Ovary (tissue), 9 donors: ENCODE measurements around the gene DLAT. TPM values are rescaled to one million over a fixed set of nuclear protein-coding genes. Genes with fewer than 3 reads are reported as not detected.
A peak's percentile ranks its signal among the peaks of the same experiment; 100 is the strongest.
"Not testable (repeated sequence)": the region's sequence is repeated elsewhere in the genome, so short reads cannot be mapped to it uniquely, and the experiment has no call there.

ENCODE experiments used
- DNase-seq, 5 donors: peaks; one replicate each; pipeline ENCODE4 v3.0.0-alpha.2; 2019 to 2020
- H3K27ac ChIP-seq, 2 donors: fragments of 200-600 bp; one replicate each; pipeline versions ENCODE4 v1.5.1 to v1.8.0; 2019 to 2022
- H3K27me3 ChIP-seq: fragments of 200-600 bp; one replicate; pipeline ENCODE4 v1.8.0; 2022
- H3K36me3 ChIP-seq: fragments of 200-600 bp; sonication (generic); one replicate; pipeline ENCODE4 v1.5.1; 2019
- H3K4me1 ChIP-seq: one replicate; pipeline ENCODE4 v1.8.1; 2013; ENCODE audit warnings: mild to moderate bottlenecking, moderate library complexity; ENCODE audit not compliant: insufficient read depth
- H3K4me3 ChIP-seq: fragments of 200-600 bp; sonication (generic); one replicate; pipeline ENCODE4 v1.5.1; 2017
- H3K9me3 ChIP-seq, 2 donors: fragments of 200-600 bp in 1 of 2; sonication (generic) in 1 of 2; one replicate each; pipeline versions ENCODE4 v1.5.1 to v1.8.1; 2013 to 2019; ENCODE audit warnings: mild to moderate bottlenecking in 1 of 2, moderate library complexity in 1 of 2
- EP300 ChIP-seq: sonication (generic); formaldehyde crosslinking; IDR thresholded peaks from one replicate; pipeline ENCODE4 v1.6.1; 2017; ENCODE audit warnings: antibody characterized with exemption
- POLR2A ChIP-seq: fragments of 450-650 bp; IDR thresholded peaks from one replicate; pipeline ENCODE4 v1.6.1; 2017; ENCODE audit warnings: antibody characterized with exemption, mild to moderate bottlenecking, moderate library complexity
- WGBS, 3 donors: extraction: QIAGEN DNeasy Blood & Tissue Kit in 1 of 3; methylation state at CpG; one replicate each; pipeline versions ENCODE4 v1.1.5 to v1.1.7; 2013 to 2017; 5-methylcytosine and 5-hydroxymethylcytosine counted together
- intact Hi-C, 4 donors: fragments of 100-400 bp; cut with DNase I; formaldehyde crosslinking; loops; one replicate each; pipeline versions ENCODE4 v1.11.0 to v1.15.1; 2022 to 2023
- polyA plus RNA-seq, 2 donors: library from polyadenylated mRNA; stranded (reverse); fragments of 200-250 nt in 1 of 2; fragments of 350-450 nt in 1 of 2; fragmentation: Illumina TruSeq in 1 of 2; extraction: RNeasy Lipid Tissue Mini Kit (QIAGEN cat#74804) in 1 of 2; gene quantifications; one replicate each; pipeline ENCODE4 v1.2.3, GENCODE V29; 2013 to 2014
- total RNA-seq, 7 donors: library from RNA; depleted of rRNA in 2 of 7; stranded (reverse); fragments of >200 nt in 2 of 7; fragmentation: NEBNext Ultra II Directional in 3 of 7; extraction: Animal tissue kit (Norgen Biotek cat#: 25700) in 3 of 7; gene quantifications; one replicate each; pipeline versions ENCODE4 v1.1.0 to v1.2.4, GENCODE V29; 2016 to 2023
- TF ChIP-seq, protein P1 (sequence below), 3 donors: fragments of 450-650 bp in 2 of 3; fragments of 200-600 bp in 1 of 3; IDR thresholded peaks; one replicate each; pipeline versions ENCODE4 v1.5.1 to v1.8.0; 2016 to 2022; ENCODE audit warnings: antibody characterized with exemption in 3 of 3, mild to moderate bottlenecking in 1 of 3
- donor health status: DM: no; HTN: no; CAD: no; lungs with moderate emphysema.
- donor health status: DM: no; HTN: no; CAD: no.
- donor health status: Bipolar disorder and iron deficiency.
- donor health status: DM: yes; HTN: yes; CAD: no.
- donor health status: DM: no; HTN: no; CAD: no.
- donor health status: DM: yes; HTN: yes; CAD: no.

Gene DLAT
- total and polyA plus RNA-seq, 9 donors: 10.8 to 27.8 (median 19.9) TPM

DNA sequence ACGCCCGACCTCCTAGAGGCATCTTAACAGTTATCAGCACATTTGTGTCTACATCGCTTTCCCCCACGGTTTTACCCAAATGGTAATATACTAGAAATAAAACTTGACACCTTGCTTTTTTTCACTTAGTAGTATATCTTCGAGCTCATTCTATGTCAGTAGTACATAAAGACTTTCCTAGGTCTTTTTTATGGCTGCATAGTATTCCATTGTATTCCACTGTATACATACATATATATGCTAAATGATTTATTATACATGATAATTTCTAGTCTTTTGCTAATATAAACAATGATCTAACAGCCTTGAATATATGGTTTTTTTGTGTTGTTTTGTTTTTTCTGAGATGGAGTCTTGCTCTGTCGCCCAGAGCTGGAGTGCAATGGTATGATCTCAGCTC lies 34.8 kb upstream of the DLAT start:
- no peaks in the 10 kb centered on the region for H3K36me3 ChIP-seq
- H3K27me3 ChIP-seq: no peaks in the 10 kb centered on the region
- no peaks in the 10 kb centered on the region for H3K4me1 ChIP-seq
- no peak overlapping the region for H3K27ac ChIP-seq
- H3K9me3 ChIP-seq: no peaks in the 10 kb centered on the region
- WGBS, 3 donors: 96 to 98% (median 96%) methylated on average over 6 of the region's 6 CpGs
- DNase-seq: no peak
- intact Hi-C loops: no loop called here
- no peak overlapping the region for H3K4me3 ChIP-seq
- TF ChIP-seq, protein P1, sequence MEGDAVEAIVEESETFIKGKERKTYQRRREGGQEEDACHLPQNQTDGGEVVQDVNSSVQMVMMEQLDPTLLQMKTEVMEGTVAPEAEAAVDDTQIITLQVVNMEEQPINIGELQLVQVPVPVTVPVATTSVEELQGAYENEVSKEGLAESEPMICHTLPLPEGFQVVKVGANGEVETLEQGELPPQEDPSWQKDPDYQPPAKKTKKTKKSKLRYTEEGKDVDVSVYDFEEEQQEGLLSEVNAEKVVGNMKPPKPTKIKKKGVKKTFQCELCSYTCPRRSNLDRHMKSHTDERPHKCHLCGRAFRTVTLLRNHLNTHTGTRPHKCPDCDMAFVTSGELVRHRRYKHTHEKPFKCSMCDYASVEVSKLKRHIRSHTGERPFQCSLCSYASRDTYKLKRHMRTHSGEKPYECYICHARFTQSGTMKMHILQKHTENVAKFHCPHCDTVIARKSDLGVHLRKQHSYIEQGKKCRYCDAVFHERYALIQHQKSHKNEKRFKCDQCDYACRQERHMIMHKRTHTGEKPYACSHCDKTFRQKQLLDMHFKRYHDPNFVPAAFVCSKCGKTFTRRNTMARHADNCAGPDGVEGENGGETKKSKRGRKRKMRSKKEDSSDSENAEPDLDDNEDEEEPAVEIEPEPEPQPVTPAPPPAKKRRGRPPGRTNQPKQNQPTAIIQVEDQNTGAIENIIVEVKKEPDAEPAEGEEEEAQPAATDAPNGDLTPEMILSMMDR (IDR thresholded peaks at IDR 0.05): no peak
- TF ChIP-seq POLR2A (no peak), EP300 (no peak)

- Histone ChIP-seq H3K27me3 (no peaks in the 10 kb centered on the region), H3K36me3 (no peaks in the 10 kb centered on the region), H3K4me1 (no peaks in the 10 kb centered on the region), H3K4me3 (no peak overlapping the region), H3K27ac (no peak overlapping the region), H3K9me3 (no peaks in the 10 kb centered on the region)
- TF ChIP-seq, protein P1 (IDR thresholded peaks at IDR 0.05): no peak
- WGBS, 3 donors: 48 to 64% (median 53%) methylated on average over 3 of the region's 3 CpGs
- intact Hi-C loops: no loop called here
- DNase-seq: no peak
These were observed 32.9 kb upstream of the DLAT start for GRCh38 chr11:111992206-111992855.

- DNase-seq: no peak
- TF ChIP-seq, protein P1 (IDR thresholded peaks at IDR 0.05): no peak
- TF ChIP-seq POLR2A (no peak), EP300 (no peak)
- no peak overlapping the region for H3K27ac ChIP-seq
- H3K36me3 ChIP-seq: no peaks in the 10 kb centered on the region
- intact Hi-C loops: no loop called here
- no peaks in the 10 kb centered on the region for H3K27me3 ChIP-seq
- H3K4me1 ChIP-seq: no peaks in the 10 kb centered on the region
- H3K9me3 ChIP-seq: no peaks in the 10 kb centered on the region
- WGBS, 3 donors: 87 to 91% (median 90%) methylated on average over 3 of the region's 3 CpGs
- no peak overlapping the region for H3K4me3 ChIP-seq
These were observed 29.1 kb upstream of the DLAT start for GRCh38 chr11:111996129-111996528.

DNA sequence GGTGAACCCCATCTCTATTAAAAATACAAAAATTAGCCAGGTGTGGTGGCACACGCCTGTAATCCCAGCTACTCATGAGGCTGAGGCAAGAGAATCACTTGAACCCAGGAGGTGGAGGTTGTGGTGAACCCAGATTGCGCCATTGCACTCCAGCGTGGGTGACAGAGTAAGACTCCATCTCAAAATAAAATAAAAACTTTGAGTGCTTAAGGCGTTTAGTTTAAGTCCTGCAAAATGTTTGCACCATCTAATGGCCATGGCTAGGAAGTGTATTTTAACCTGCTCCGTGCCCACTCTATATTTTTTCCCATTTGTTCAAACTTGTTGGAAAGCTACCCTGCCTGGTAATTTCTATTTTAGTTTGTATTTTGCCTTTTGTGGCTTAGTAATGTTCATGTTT lies 28.5 kb upstream of the DLAT start:
- H3K4me3 ChIP-seq, H3K27ac ChIP-seq, H3K36me3 ChIP-seq, H3K27me3 ChIP-seq, intact Hi-C loops, H3K4me1 ChIP-seq, H3K9me3 ChIP-seq, DNase-seq: not testable (repeated sequence)
- TF ChIP-seq, protein P1 (IDR thresholded peaks at IDR 0.05): peak in 2 of 3 donors; percentile 13 to 52
- WGBS, 3 donors: 45 to 53% (median 46%) methylated on average over 5 of the region's 5 CpGs
